DOHH2 (cell line): ENCODE results near the gene SRM.

ENCODE experiments used
- H3F3A ChIP-seq: fragments of 200-600 bp; sonication (generic), shearing (Covaris generic); 2 replicates; pipeline ENCODE4 v1.6.0; 2016; ENCODE audit warnings: antibody characterized with exemption, mild to moderate bottlenecking; ENCODE audit not compliant: control insufficient read depth, insufficient read depth
- H3K27ac ChIP-seq: fragments of 200-600 bp; sonication (generic); 2 replicates; pipeline ENCODE4 v1.5.1; 2014; ENCODE audit warnings: low read depth, mild to moderate bottlenecking, low read length, moderate library complexity
- H3K27me3 ChIP-seq: fragments of 200-600 bp; sonication (generic); 2 replicates; pipeline ENCODE4 v1.6.1; 2014; ENCODE audit warnings: mild to moderate bottlenecking, low read length, mixed read lengths; ENCODE audit not compliant: control insufficient read depth
- H3K36me3 ChIP-seq: fragments of 200-600 bp; sonication (generic); 2 replicates; pipeline ENCODE4 v1.6.1; 2014; ENCODE audit warnings: mild to moderate bottlenecking, low read length, moderate library complexity, mixed read lengths; ENCODE audit not compliant: control insufficient read depth
- H3K4me1 ChIP-seq: fragments of 200-600 bp; sonication (generic); 2 replicates; pipeline ENCODE4 v1.6.1; 2014; ENCODE audit warnings: mild to moderate bottlenecking, low read length, mixed read lengths; ENCODE audit not compliant: control insufficient read depth
- H3K4me2 ChIP-seq: fragments of 200-600 bp; sonication (generic); 2 replicates; pipeline ENCODE4 v1.6.0; 2014; ENCODE audit warnings: mild to moderate bottlenecking, low read length, moderate library complexity
- H3K4me3 ChIP-seq: fragments of 200-600 bp; sonication (generic); 2 replicates; pipeline ENCODE4 v1.5.1; 2014; ENCODE audit warnings: mild to moderate bottlenecking, low read length, mixed read lengths
- H3K79me2 ChIP-seq: fragments of 200-600 bp; sonication (generic); 2 replicates; pipeline ENCODE4 v1.6.1; 2014; ENCODE audit warnings: mild to moderate bottlenecking, low read length, mixed read lengths; ENCODE audit not compliant: control insufficient read depth
- H3K9me2 ChIP-seq: fragments of 200-600 bp; sonication (generic); replicated peaks from 2 replicates; pipeline ENCODE4 v1.6.1; 2014; ENCODE audit warnings: mild to moderate bottlenecking, low read length, mixed read lengths; ENCODE audit not compliant: control insufficient read depth
- H3K9me3 ChIP-seq: fragments of 200-600 bp; sonication (generic); 2 replicates; pipeline ENCODE4 v1.6.1; 2014; ENCODE audit warnings: antibody characterized with exemption, low read length, mixed read lengths; ENCODE audit not compliant: control insufficient read depth, insufficient read depth
- H4K20me1 ChIP-seq: fragments of 200-600 bp; sonication (generic); 2 replicates; pipeline ENCODE4 v1.6.0; 2014; ENCODE audit warnings: low read depth, mild to moderate bottlenecking, antibody characterized with exemption, low read length, moderate library complexity; ENCODE audit not compliant: control insufficient read depth, insufficient read depth
- EZH2phosphoT487 ChIP-seq: fragments of 200-600 bp; sonication (generic); IDR thresholded peaks from 2 replicates; pipeline ENCODE4 v1.6.1; 2017; ENCODE audit warnings: borderline replicate concordance, mild to moderate bottlenecking, antibody characterized with exemption, low read length, moderate library complexity, mixed read lengths
- TF ChIP-seq, protein P1 (sequence below): fragments of 200-600 bp; sonication (generic); IDR thresholded peaks from one replicate; pipeline ENCODE4 v1.5.1; 2014; ENCODE audit warnings: antibody characterized with exemption, mild to moderate bottlenecking, low read depth, low read length; ENCODE audit not compliant: poor library complexity, severe bottlenecking

Gene SRM

DNA sequence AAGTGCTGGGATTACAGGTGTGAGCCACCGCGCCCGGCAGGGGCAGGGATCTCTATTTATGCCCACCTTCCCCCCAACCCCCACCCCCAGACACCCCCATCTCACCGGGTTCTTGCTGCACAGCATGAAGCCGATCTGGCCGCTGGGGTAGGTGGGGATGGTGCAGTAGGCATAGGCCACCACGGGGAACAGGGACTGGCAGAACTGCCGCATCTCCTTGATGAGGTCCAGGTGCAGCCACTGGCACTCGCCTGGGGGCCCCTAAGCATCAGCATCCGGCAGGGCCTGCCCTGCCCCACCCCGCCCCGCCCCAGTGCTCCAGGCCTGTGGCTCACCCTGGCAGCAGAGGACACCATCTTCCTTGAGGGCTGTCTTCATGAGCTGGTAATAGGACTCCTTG, 4.1 kb downstream of the SRM start:
- peaks cover 50% of the 10 kb centered on the region for H3K36me3 ChIP-seq
- no peaks in the 10 kb centered on the region for H3K27me3 ChIP-seq
- H3K27ac ChIP-seq = no peak overlapping the region
- H3F3A ChIP-seq = peaks cover 8% of the 10 kb centered on the region; the same call in 1 of the 2 replicates
- H3K4me2 ChIP-seq = no peak overlapping the region
- H4K20me1 ChIP-seq = 0 out of 2 replicates have a peak, but pooled peaks cover 3% of the 10 kb centered on the region
- peaks cover 30% of the 10 kb centered on the region for H3K79me2 ChIP-seq
- H3K4me3 ChIP-seq = no peak overlapping the region
- H3K9me3 ChIP-seq = no peaks in the 10 kb centered on the region
- no peak for TF ChIP-seq EZH2phosphoT487
- TF ChIP-seq, protein P1, sequence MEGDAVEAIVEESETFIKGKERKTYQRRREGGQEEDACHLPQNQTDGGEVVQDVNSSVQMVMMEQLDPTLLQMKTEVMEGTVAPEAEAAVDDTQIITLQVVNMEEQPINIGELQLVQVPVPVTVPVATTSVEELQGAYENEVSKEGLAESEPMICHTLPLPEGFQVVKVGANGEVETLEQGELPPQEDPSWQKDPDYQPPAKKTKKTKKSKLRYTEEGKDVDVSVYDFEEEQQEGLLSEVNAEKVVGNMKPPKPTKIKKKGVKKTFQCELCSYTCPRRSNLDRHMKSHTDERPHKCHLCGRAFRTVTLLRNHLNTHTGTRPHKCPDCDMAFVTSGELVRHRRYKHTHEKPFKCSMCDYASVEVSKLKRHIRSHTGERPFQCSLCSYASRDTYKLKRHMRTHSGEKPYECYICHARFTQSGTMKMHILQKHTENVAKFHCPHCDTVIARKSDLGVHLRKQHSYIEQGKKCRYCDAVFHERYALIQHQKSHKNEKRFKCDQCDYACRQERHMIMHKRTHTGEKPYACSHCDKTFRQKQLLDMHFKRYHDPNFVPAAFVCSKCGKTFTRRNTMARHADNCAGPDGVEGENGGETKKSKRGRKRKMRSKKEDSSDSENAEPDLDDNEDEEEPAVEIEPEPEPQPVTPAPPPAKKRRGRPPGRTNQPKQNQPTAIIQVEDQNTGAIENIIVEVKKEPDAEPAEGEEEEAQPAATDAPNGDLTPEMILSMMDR = no peak
- H3K9me2 ChIP-seq = no peaks in the 10 kb centered on the region
- H3K4me1 ChIP-seq = peaks cover 21% of the 10 kb centered on the region

DNA sequence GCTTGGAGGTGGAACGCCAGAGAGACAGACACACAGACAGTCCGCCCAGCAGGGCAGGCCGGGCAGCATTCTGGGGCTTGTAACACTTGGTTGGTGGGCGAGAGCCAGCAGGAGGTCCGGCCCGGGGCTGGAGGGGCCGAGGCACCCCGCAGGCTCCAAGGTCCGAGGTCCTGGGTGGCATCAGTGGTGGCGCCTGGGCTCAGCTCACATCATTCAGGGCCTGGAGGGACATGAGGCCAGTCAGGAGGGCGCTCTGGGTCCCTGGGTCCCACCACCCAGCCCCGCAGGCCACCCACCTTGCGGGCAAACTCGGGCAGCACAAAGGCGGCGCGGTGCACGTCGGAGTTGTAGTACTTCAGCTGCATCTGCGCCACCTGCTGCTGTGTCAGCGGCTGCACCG, 5.2 kb downstream of the SRM start:
- Histone ChIP-seq H3F3A (peaks cover 8% of the 10 kb centered on the region; the same call in 1 of the 2 replicates), H3K36me3 (peaks cover 45% of the 10 kb centered on the region)

DNA sequence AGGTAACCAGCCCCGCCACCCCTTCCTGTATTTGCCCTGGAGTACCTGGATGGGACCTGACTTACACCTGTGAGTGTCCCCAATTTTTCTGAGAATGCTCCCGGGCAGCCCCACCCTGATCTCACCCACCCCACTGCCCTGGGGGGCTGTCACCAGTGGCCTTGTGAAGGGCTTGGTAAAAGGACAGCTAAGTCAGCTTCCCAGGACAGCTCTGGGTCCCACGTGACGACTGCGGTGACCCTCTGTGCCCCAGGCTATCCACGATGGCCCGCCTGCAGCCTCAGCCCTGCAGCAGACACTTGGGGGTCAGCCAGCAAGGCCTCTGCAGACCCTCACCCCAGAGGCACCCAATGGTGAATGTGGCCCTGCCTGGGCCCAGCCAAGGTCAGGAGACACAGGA, 5.6 kb downstream of the SRM start:
- Histone ChIP-seq H3K4me2 (no peak overlapping the region), H3K27ac (no peak overlapping the region), H3K27me3 (no peaks in the 10 kb centered on the region), H3F3A (peaks cover 8% of the 10 kb centered on the region; the same call in 1 of the 2 replicates), H4K20me1 (0 out of 2 replicates have a peak, but pooled peaks cover 3% of the 10 kb centered on the region), H3K9me2 (no peaks in the 10 kb centered on the region), H3K4me1 (peaks cover 19% of the 10 kb centered on the region), H3K9me3 (no peaks in the 10 kb centered on the region), H3K79me2 (peaks cover 18% of the 10 kb centered on the region), H3K4me3 (no peak overlapping the region), H3K36me3 (peaks cover 42% of the 10 kb centered on the region)
- TF ChIP-seq, protein P1 = no peak

More for the DNA sequence above, 5.2 kb downstream of the SRM start:
- H3K4me3 ChIP-seq = no peak overlapping the region
- TF ChIP-seq EZH2phosphoT487 = no peak
- TF ChIP-seq, protein P1 = no peak
- no peaks in the 10 kb centered on the region for H3K9me2 ChIP-seq
- peaks cover 23% of the 10 kb centered on the region for H3K79me2 ChIP-seq
- 0 out of 2 replicates have a peak, but pooled peaks cover 3% of the 10 kb centered on the region for H4K20me1 ChIP-seq
- H3K4me2 ChIP-seq = no peak overlapping the region
- peaks cover 19% of the 10 kb centered on the region for H3K4me1 ChIP-seq
- no peaks in the 10 kb centered on the region for H3K9me3 ChIP-seq
- H3K27me3 ChIP-seq = no peaks in the 10 kb centered on the region
- no peak overlapping the region for H3K27ac ChIP-seq
